Measurements from ENCODE around the gene FBXL17. TPM values are rescaled to one million over a fixed set of nuclear protein-coding genes. Genes with fewer than 3 reads are reported as not detected.

FBXL17 gene
- total RNA-seq, 1 experiment from 2014 or later = 11.6 TPM

GRCh38 chr5:107861565-107861964 is 520.3 kb downstream of the FBXL17 start:
- Mint-ChIP-seq H3K4me1 (ENCODE audit: low read depth, unreplicated experiment) (no peaks in the 10 kb centered on the region), H3K36me3 (ENCODE audit: insufficient read depth, unreplicated experiment) (no peaks in the 10 kb centered on the region), H3K4me3 (ENCODE audit: unreplicated experiment) (no peak overlapping the region), H3K27ac (ENCODE audit: unreplicated experiment) (no peak overlapping the region), H3K9me3 (ENCODE audit: unreplicated experiment) (no peaks in the 10 kb centered on the region), H3K27me3 (ENCODE audit: insufficient read depth, unreplicated experiment) (no peaks in the 10 kb centered on the region)
- Histone ChIP-seq H3K4me1 (no peaks in the 10 kb centered on the region), H3K9me3 (no peaks in the 10 kb centered on the region), H3K27me3 (replicated peaks; ENCODE audit: control insufficient read depth, insufficient read depth, low read length) (no peaks in the 10 kb centered on the region), H3K36me3 (ENCODE audit: control insufficient read depth, insufficient read depth, low read length) (no peaks in the 10 kb centered on the region), H3K4me3 (ENCODE audit: low read depth, low read length) (no peak overlapping the region)
- no peak for TF ChIP-seq CTCF (IDR thresholded peaks at IDR 0.05; ENCODE audit: insufficient read depth in 1 of 2, low read depth in 1 of 2, low read length in 1 of 2, severe bottlenecking in 1 of 2, unreplicated experiment in 1 of 2)
- POLR2A ChIA-PET = no interaction called here
- intact Hi-C loops (cut with micrococcal nuclease; ENCODE audit: unreplicated experiment) = loop anchor here (5.0 kb wide), 1 partner anchor 79 kb away; no protein-coding TSS in a partner anchor
- CTCF ChIA-PET = no interaction called here
- no peak for DNase-seq
- no TSS peak for BruUV-seq (replicated peaks)

DNA sequence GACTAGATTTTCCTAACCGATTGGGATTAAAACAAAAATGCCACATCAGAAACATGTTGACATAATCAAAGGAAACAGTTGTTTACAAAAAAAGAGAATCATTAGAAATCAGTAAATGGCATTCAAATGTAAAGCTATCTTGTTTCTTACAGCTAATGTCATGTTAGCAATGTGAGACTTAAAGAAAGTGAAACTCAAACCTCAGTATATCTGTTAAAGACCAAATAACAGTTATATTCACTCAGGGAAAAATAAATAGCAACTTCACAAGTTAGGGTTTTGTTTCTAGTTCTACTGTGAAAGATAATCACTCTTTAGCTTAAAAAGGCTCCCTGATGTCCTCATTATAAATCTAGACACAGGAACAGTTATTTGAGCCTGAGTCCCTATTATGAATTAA is 521.9 kb downstream of the FBXL17 start:
- no peak overlapping the region for H3K27ac Mint-ChIP-seq (ENCODE audit: unreplicated experiment)
- TF ChIP-seq CTCF (IDR thresholded peaks at IDR 0.05; ENCODE audit: insufficient read depth in 1 of 2, low read depth in 1 of 2, low read length in 1 of 2, severe bottlenecking in 1 of 2, unreplicated experiment in 1 of 2) = no peak
- DNase-seq = no peak
- Histone ChIP-seq H3K27me3 (replicated peaks; ENCODE audit: control insufficient read depth, insufficient read depth, low read length) (no peaks in the 10 kb centered on the region), H3K36me3 (ENCODE audit: control insufficient read depth, insufficient read depth, low read length) (no peaks in the 10 kb centered on the region), H3K9me3 (no peaks in the 10 kb centered on the region), H3K4me3 (ENCODE audit: low read depth, low read length) (no peak overlapping the region), H3K4me1 (no peaks in the 10 kb centered on the region)
- ChIA-PET CTCF (no interaction called here), POLR2A (no interaction called here)
- no TSS peak for BruUV-seq (replicated peaks)
- H3K4me1 Mint-ChIP-seq (ENCODE audit: low read depth, unreplicated experiment) = no peaks in the 10 kb centered on the region
- intact Hi-C loops (cut with micrococcal nuclease; ENCODE audit: unreplicated experiment) = loop anchor here (5.0 kb wide), 1 partner anchor 78 kb away; no protein-coding TSS in a partner anchor
- H3K36me3 Mint-ChIP-seq (ENCODE audit: insufficient read depth, unreplicated experiment) = no peaks in the 10 kb centered on the region
- no peak overlapping the region for H3K4me3 Mint-ChIP-seq (ENCODE audit: unreplicated experiment)
- H3K9me3 Mint-ChIP-seq (ENCODE audit: unreplicated experiment) = no peaks in the 10 kb centered on the region
- H3K27me3 Mint-ChIP-seq (ENCODE audit: insufficient read depth, unreplicated experiment) = no peaks in the 10 kb centered on the region

GRCh38 chr5:107858788-107859187 is 523.1 kb downstream of the FBXL17 start:
- Mint-ChIP-seq H3K27me3 (ENCODE audit: insufficient read depth, unreplicated experiment) (no peaks in the 10 kb centered on the region), H3K4me3 (ENCODE audit: unreplicated experiment) (no peak overlapping the region), H3K9me3 (ENCODE audit: unreplicated experiment) (no peaks in the 10 kb centered on the region), H3K27ac (ENCODE audit: unreplicated experiment) (no peak overlapping the region), H3K4me1 (ENCODE audit: low read depth, unreplicated experiment) (no peaks in the 10 kb centered on the region), H3K36me3 (ENCODE audit: insufficient read depth, unreplicated experiment) (no peaks in the 10 kb centered on the region)
- Histone ChIP-seq H3K9me3 (no peaks in the 10 kb centered on the region), H3K36me3 (ENCODE audit: control insufficient read depth, insufficient read depth, low read length) (no peaks in the 10 kb centered on the region), H3K27me3 (replicated peaks; ENCODE audit: control insufficient read depth, insufficient read depth, low read length) (no peaks in the 10 kb centered on the region), H3K4me3 (ENCODE audit: low read depth, low read length) (no peak overlapping the region), H3K4me1 (no peaks in the 10 kb centered on the region)
- BruUV-seq (replicated peaks) = no TSS peak
- DNase-seq = no peak
- no peak for TF ChIP-seq CTCF (IDR thresholded peaks at IDR 0.05; ENCODE audit: insufficient read depth in 1 of 2, low read depth in 1 of 2, low read length in 1 of 2, severe bottlenecking in 1 of 2, unreplicated experiment in 1 of 2)
- ChIA-PET POLR2A (no interaction called here), CTCF (no interaction called here)
- intact Hi-C loops (cut with micrococcal nuclease; ENCODE audit: unreplicated experiment) = no loop called here

Measured in Caco-2 (cell line).